GM18909 (cell line): ENCODE data around the gene ERC1.

ENCODE experiments used
- ATAC-seq: cut with Tn5 transposase; IDR thresholded peaks from one replicate; pipeline ENCODE4 v1.9.1; 2021; ENCODE audit warnings: mild to moderate bottlenecking; ENCODE audit not compliant: unreplicated experiment, poor library complexity

Gene ERC1

DNA sequence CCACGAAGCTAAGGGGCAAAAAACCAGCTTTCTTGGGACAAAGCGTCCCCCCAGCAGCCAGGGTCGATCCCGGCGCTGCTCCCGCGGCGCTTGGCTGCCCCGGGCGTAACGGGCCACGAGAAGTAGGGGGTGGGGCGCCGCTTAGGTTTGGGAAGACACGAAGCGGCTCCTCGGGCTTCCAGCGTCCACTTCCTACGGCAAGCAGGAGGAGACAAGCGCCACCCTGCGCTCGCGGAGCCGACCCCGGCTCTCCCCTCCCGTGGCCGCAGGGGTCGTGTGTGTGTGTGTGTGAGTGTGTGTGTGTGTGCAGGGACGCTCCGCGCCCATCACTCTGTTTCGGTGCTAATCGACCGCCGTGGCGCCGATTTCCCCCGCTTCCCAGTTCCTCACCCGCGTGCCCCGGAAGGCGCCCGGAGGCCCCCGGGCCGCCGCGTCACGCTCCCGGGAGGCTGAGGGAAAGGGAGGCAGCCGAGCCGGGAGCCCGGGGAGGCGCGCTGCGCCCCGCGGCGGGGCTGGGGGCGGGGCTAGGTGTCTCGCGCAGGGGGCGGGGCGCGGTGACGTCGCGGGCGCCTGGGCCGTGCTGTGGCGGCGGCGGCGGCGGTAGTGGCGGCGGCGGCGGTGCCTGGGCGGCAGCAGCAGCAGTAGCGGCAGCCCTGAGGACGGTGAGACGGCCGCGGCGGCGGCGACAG, at the start of gene ERC1:
Gene ERC1, plus strand, starts transcription at position 563 of the 689 bp plus-strand sequence. CDS start 36,681 bp downstream, outside the sequence.
- ATAC-seq, result peak; percentile 83

- no peak for ATAC-seq
Observed at GRCh38 chr12:943051-943450, 48.0 kb upstream of the ERC1 start.

DNA sequence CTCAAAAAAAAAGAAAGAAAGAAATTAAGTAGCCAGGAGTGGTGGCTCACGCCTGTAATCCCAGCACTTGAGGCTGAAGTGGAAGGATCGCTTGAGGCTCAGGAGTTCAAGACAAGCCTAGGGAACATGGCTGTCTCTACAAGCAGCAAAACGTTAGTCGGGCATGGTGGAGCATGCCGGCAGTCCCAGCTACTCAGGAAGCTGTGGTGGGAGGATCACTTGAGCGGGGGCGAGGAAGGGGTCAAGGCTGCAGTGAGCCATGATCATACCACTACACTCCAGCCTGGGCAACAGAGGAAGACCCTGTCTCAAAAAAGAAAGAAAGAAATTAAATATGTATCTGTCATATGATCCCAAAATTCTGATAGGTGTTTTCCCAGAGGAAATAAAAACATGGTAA, 46.8 kb upstream of the ERC1 start:
- no peak for ATAC-seq

DNA sequence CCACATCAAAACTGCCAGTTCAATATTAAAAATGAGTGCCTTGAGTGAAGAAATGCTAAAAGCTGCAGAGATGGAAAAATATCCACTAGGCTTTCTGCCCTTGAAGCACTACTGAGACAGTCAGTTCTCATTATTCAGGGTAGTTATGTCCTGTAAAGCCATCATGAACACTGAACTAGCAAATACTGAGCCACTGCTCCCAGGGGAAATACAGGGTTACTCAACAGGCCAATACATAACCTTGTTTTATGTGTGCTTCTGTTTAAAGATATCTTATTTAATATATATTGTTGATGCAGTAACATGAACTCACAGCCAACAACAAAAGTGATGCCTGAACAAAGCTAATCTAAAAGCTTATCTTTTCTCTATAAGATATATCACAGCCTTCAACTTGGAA, 44.8 kb upstream of the ERC1 start:
- ATAC-seq, result no peak

DNA sequence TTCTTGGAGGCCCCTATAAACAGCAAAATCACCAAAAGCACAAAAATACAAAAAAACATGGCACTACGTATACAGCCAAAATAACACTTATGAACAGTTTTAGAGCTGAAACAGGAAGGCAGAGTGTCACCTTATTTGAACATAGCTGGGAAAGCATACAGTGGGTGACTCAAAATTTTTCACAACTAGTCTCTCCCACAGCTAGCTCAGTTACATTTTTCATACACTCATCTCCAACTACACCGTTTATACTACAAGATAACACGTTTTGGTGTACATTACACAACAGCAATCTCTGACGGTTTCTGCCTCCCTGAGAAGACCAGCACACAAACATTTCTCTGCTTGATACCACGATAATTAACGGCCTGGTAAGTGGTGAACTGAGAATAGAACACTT, 44.4 kb upstream of the ERC1 start:
- ATAC-seq, result no peak

- no peak for ATAC-seq
Observed at GRCh38 chr12:948238-948637, 42.8 kb upstream of the ERC1 start.

DNA sequence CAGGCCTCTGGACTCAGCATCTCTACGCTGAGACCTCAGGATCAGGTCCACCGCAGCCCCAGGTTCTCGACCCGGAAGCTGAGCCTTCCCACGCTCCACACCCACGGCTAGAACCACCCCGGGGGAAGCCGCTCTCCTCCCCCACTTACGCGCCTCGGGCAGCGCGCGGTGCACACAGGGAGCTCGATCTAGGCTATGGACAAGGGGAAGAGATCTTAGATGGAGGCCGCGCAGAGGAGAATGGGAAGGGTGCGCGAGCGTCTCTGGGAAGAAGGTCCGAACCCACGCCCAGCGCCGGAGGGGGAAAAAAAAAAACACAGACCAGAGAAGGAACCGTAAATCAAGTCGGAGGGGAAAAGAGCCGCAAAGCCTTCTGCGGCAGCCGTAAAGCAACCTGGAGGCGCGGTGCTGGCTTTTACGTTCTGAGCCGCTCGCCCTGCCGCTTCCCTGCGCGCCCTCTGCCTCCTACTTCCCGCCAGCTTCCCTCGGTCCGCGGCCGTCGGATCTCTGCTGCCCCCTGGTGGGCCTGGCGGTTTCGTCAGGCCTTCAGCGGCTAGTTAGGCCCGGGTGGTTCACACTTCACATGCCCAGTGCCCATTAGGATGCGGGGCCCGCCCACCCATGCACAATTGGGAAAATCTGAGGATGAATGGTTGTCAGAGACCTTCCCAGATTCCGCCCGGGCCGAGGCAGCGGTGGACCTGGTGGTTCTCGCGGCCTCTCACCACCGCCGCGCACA, 41.4 kb upstream of the ERC1 start, which contains the start of gene RAD52:
Gene RAD52, minus strand, starts transcription at position 242 of the 739 bp plus-strand sequence. CDS start 16,636 bp downstream, outside the sequence.
- peak; percentile 83 for ATAC-seq

- no peak for ATAC-seq
Observed at GRCh38 chr12:951176-951575, 39.8 kb upstream of the ERC1 start.

GRCh38 chr12:953776-954175, 37.2 kb upstream of the ERC1 start:
- ATAC-seq, result no peak

- ATAC-seq, result no peak
Observed at GRCh38 chr12:954741-955140, 36.3 kb upstream of the ERC1 start.

DNA sequence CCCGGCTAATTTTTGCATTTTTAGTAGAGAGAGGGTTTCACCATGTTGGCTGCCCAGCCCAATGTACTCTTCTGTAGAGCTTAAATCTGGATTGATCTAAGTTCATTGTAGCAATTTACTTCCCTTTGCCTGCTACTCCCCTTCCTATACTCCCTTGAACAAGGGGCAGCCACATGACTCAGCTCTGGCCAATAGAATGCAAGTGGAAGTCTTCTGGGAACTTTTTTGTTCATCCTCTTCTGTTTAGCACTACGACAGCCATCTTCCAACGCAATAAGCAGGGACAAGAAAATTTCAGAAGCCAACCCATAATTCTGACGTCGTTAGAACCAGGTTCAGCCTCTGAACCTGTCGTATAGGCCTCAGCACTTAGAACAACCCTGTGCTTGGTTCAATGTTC, 35.1 kb upstream of the ERC1 start:
- no peak for ATAC-seq

- ATAC-seq, result no peak
Observed at GRCh38 chr12:958588-959123, 32.4 kb upstream of the ERC1 start.

DNA sequence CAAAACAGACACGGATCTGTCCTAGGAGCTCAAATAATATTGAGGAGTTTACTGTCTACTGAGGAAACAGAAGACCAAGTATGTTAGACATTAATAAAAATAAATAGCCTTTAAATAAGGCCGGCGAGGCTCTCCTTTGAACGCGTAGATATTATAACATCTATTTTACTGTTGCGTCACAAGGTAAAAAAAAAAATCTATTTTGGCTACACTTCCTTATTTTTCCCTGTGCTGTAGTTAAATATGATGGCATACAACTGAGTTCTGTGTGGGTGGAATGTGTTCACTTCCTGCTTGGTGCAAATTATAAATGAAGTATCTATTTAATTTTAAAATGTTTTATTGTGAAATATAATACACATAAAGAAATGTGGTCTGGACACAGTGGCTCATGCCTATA, 24.3 kb upstream of the ERC1 start:
- no peak for ATAC-seq

GRCh38 chr12:967641-968040, 23.4 kb upstream of the ERC1 start:
- ATAC-seq, result no peak

- ATAC-seq, result no peak
Observed at GRCh38 chr12:968545-968944, 22.5 kb upstream of the ERC1 start.

- no peak for ATAC-seq
Observed at GRCh38 chr12:969821-970220, 21.2 kb upstream of the ERC1 start.

GRCh38 chr12:971991-972390, 19.0 kb upstream of the ERC1 start:
- ATAC-seq, result no peak

GRCh38 chr12:974271-974862, 16.7 kb upstream of the ERC1 start:
- no peak for ATAC-seq

DNA sequence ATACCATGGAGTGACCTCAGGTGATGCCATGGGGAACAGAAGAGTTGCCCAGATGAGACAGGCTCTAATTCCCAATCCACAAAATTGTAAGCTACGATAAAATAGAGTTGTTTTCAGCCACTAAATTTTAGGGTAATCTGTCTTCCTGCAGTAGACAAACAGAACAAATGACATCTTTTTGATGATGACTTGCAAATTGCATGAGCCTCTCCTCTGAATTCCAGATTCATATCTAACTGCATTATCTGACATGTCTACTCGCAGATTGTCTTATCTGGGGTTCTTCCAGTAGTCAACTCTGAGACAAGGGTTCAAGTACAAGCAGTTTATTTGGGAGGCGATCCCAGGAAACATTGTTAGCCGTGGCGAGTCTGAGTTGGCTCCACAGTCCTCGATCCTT, 14.4 kb upstream of the ERC1 start:
- ATAC-seq, result no peak

GRCh38 chr12:977156-977555, 13.9 kb upstream of the ERC1 start:
- ATAC-seq, result no peak

GRCh38 chr12:979349-979748, 11.7 kb upstream of the ERC1 start:
- no peak for ATAC-seq
